Activated T-cell treated with anti-CD3 and anti-CD28 coated beads, Interleukin-2, amount 50 U/mL, for 72 hours (primary cell): Measurements from ENCODE around the gene KRT20. TPM values are rescaled to one million over a fixed set of nuclear protein-coding genes. Genes with fewer than 3 reads are reported as not detected.

Experiments
- ATAC-seq, 2 donors: fragments of 150-1000 bp; cut with Tn5 transposase; replicated peaks in 1 of 2; 2 replicates each; pipeline ENCODE4 v1.10.0; 2021; ENCODE audit warnings: moderate library complexity in 2 of 2, mild to moderate bottlenecking in 1 of 2
- DNase-seq, 2 donors: peaks; one replicate each; pipeline ENCODE4 v3.0.0; 2021 to 2022; ENCODE audit warnings: mixed read lengths in 1 of 2
- H3K27ac Mint-ChIP-seq: one replicate; pipeline ENCODE4 v1.8.0; 2022; ENCODE audit warnings: mild to moderate bottlenecking, moderate library complexity, mixed read lengths
- H3K27me3 Mint-ChIP-seq: one replicate; pipeline ENCODE4 v1.8.0; 2022; ENCODE audit warnings: low read depth, mixed read lengths
- H3K36me3 Mint-ChIP-seq, 2 donors: one replicate each; pipeline ENCODE4 v1.8.0; 2022; ENCODE audit warnings: mixed read lengths in 2 of 2, mild to moderate bottlenecking in 1 of 2; ENCODE audit not compliant: insufficient read depth in 2 of 2
- H3K4me1 Mint-ChIP-seq: one replicate; pipeline ENCODE4 v1.8.0; 2022; ENCODE audit warnings: low read depth, mixed read lengths
- H3K4me3 Mint-ChIP-seq, 2 donors: one replicate each; pipeline ENCODE4 v1.8.0; 2022; ENCODE audit warnings: mild to moderate bottlenecking in 2 of 2, mixed read lengths in 2 of 2, moderate library complexity in 2 of 2
- H3K9me3 Mint-ChIP-seq, 2 donors: one replicate each; pipeline ENCODE4 v1.8.0; 2022; ENCODE audit warnings: mixed read lengths in 2 of 2
- total RNA-seq, 2 donors: library from RNA; stranded (reverse); gene quantifications; one replicate each; pipeline ENCODE4 v1.2.3, GENCODE V29; 2022

Gene KRT20
- total RNA-seq, 2 donors from 2014 or later: not detected

DNA sequence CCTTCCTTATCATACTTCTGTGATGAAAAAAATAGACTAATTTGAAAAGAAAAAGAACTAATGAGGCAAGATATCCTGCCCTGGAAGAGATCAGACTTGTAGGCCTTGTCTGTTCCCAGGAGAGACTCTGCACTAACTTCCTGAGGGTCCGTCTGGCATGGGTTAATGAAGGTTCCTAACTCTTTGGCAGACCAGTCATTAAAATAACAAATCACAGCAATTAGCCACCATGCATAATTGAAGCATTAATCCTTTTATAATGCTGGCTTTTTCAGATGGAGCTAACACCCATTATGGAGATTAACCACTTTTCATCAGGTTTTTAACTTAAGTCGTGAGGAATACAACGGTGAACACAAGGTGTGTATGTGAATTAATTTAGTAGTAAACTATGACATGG is 52.2 kb downstream of the KRT20 start:
- H3K27me3 Mint-ChIP-seq: no peaks in the 10 kb centered on the region
- no peak for ATAC-seq

DNA sequence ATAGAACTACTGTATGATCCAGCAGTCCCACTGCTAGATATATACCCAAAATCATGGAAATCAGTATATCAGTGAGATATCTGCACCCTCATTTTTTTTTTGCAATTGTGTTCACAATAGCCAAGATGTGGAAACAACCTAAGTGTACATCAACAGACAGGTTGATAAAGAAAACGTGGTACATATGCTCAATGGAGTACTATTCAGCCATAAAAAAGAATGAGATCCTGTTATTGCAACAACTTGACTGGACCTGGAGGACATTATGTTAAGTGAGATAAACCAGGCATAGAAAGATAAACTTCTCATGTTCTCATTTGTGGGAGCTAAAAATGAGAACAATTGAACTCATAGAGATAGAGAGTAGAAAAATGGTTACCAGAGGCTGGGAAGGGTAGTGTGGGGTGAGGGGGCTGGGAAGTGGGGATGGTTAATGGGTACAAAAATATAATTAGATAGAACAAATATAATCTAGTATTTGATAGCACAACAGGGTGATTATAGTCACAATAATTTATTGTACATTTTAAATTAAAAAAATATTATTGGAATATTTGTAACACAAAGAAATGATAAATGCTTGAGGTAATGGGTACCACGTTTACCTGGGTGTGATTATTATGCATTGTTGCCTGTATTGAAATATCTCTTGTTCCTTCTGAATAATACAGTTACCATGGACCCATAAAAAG is 54.8 kb downstream of the KRT20 start:
- Mint-ChIP-seq H3K4me1 (peaks cover 28% of the 10 kb centered on the region), H3K9me3 (no peaks in the 10 kb centered on the region), H3K27me3 (no peaks in the 10 kb centered on the region), H3K27ac (no peak overlapping the region), H3K4me3 (no peak overlapping the region), H3K36me3 (peaks cover 5% of the 10 kb centered on the region in 2 donors)
- no peak for DNase-seq
- no peak for ATAC-seq

More for the DNA sequence above, 52.2 kb downstream of the KRT20 start:
- no peak overlapping the region for H3K27ac Mint-ChIP-seq
- H3K36me3 Mint-ChIP-seq: peaks cover 3 to 5% of the 10 kb centered on the region in 2 donors
- H3K4me1 Mint-ChIP-seq: peaks cover 12% of the 10 kb centered on the region
- H3K4me3 Mint-ChIP-seq: no peak overlapping the region
- H3K9me3 Mint-ChIP-seq: no peaks in the 10 kb centered on the region
- no peak for DNase-seq

DNA sequence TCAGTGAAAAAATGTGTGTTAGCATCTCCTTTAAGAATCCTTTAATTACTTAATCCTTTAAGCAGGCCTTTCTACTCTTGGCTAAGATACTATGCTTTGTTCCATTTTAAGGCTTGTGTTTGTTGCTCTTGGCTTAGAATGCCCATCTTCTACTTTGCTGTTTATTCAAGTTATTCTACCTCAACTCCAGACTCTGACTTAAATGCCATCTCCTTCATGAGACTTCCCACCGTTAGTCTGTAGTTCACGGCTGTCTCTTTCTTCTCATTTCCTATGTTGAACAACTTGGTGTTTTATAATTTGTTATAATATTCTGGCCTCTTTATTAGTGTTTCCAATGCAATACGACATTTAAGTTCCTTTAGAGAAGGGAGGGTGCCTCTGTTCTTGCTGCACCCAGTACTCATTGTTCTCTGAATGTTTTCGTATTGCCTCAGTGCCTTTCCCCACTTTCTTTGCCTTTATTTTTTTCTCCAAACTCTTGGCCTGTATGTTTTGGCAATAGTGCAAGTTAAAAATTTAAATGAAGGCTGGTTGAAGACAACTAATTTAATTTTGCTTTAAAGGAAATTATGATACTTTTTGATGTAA is 56.5 kb downstream of the KRT20 start:
- H3K27me3 Mint-ChIP-seq: no peaks in the 10 kb centered on the region
- H3K36me3 Mint-ChIP-seq: peaks cover 2 to 5% of the 10 kb centered on the region in 2 donors
- peak overlapping the region in 1 of 2 donors; percentile 12 for H3K4me3 Mint-ChIP-seq
- no peaks in the 10 kb centered on the region for H3K9me3 Mint-ChIP-seq
- DNase-seq: no peak
- peak overlapping the region; percentile 41 for H3K27ac Mint-ChIP-seq
- H3K4me1 Mint-ChIP-seq: peaks cover 33% of the 10 kb centered on the region
- ATAC-seq: no peak

DNA sequence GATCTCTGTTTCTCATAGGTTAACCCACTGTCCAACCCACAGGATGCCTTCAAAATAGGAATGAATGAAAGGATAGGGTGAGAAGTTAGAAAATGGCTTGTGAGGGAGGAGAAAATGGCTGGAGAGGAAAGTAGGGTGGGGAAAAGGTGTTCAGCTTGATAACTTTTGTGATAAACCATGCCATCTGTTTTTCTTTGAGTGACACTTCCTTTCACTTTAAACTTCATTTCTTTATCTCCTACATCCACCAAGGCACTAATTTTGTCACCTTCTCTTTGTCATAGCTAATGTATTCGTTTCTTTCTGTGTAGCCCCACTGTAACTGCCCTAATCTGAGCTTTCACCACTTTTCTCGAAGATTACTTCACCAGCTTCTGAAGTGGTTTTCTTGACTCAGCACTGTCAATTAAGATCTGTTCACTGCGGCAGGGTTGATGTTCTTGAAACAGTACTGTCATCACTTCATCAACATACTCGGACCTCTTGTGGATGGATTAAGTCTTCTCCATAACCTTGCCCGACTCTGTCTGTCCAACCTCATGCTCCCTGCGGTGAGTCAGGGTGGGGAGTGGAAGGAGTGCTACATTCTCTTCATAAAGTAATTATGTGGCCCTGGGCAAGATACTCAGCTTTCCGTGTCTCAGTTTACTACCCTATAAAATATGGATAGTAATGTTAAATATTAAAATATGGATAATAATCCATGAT is 57.1 kb downstream of the KRT20 start:
- Mint-ChIP-seq H3K9me3 (no peaks in the 10 kb centered on the region), H3K27me3 (no peaks in the 10 kb centered on the region), H3K4me3 (peak overlapping the region; percentile 20 to 72), H3K4me1 (peaks cover 30% of the 10 kb centered on the region), H3K36me3 (peaks cover 2 to 5% of the 10 kb centered on the region in 2 donors), H3K27ac (peak overlapping the region; percentile 48)
- ATAC-seq (peak; percentile 97 to 98), DNase-seq (peak; percentile 25 to 29)

Other genes starting within 250 kb of the KRT20 start
- 100 to 1,000 TPM in 1 of 2 donors, 10 to 100 TPM in 1; 98.1 to 114 TPM for gene SMARCE1, start 237.4 kb downstream of the KRT20 start, total RNA-seq
- gene KRT222, start 220.1 kb downstream of the KRT20 start, total RNA-seq: not detected
- gene KRT24, start 181.5 kb downstream of the KRT20 start, total RNA-seq: not detected
- gene KRT25, start 129.9 kb downstream of the KRT20 start, total RNA-seq: not detected
- gene KRT26, start 113.0 kb downstream of the KRT20 start, total RNA-seq: not detected
- not detected for gene KRT27, start 102.7 kb downstream of the KRT20 start, total RNA-seq
- not detected for gene KRT28, start 85.3 kb downstream of the KRT20 start, total RNA-seq
- 10 to 100 TPM; 59.1 to 59.3 TPM for gene KRT10, start 62.6 kb downstream of the KRT20 start, total RNA-seq
- gene KRT12, start 18.0 kb downstream of the KRT20 start, total RNA-seq: not detected
- gene KRT23, start 52.4 kb upstream of the KRT20 start, total RNA-seq: not detected
- not detected for gene KRT39, start 81.7 kb upstream of the KRT20 start, total RNA-seq
- not detected for gene KRT40, start 99.1 kb upstream of the KRT20 start, total RNA-seq
- gene KRTAP3-3, start 108.9 kb upstream of the KRT20 start, total RNA-seq: not detected
- not detected for gene KRTAP3-2, start 114.7 kb upstream of the KRT20 start, total RNA-seq
- not detected for gene KRTAP3-1, start 123.9 kb upstream of the KRT20 start, total RNA-seq
- not detected for gene KRTAP1-5, start 142.0 kb upstream of the KRT20 start, total RNA-seq
- not detected for gene KRTAP1-4, start 145.0 kb upstream of the KRT20 start, total RNA-seq
- not detected for gene KRTAP1-3, start 149.6 kb upstream of the KRT20 start, total RNA-seq
- not detected for gene KRTAP1-1, start 156.2 kb upstream of the KRT20 start, total RNA-seq
- not detected for gene KRTAP2-1, start 162.1 kb upstream of the KRT20 start, total RNA-seq
- not detected for gene KRTAP2-2, start 170.0 kb upstream of the KRT20 start, total RNA-seq
- gene KRTAP2-3, start 174.9 kb upstream of the KRT20 start, total RNA-seq: not detected
- gene KRTAP2-4, start 180.6 kb upstream of the KRT20 start, total RNA-seq: not detected
- not detected for gene KRTAP4-7, start 198.9 kb upstream of the KRT20 start, total RNA-seq
- gene KRTAP4-8, start 212.9 kb upstream of the KRT20 start, total RNA-seq: not detected
- gene KRTAP4-16, start 217.0 kb upstream of the KRT20 start, total RNA-seq: not detected
- not detected for gene KRTAP4-9, start 220.1 kb upstream of the KRT20 start, total RNA-seq
- gene KRTAP4-11, start 233.1 kb upstream of the KRT20 start, total RNA-seq: not detected
- gene KRTAP4-12, start 238.9 kb upstream of the KRT20 start, total RNA-seq: not detected